ENCODE data around the gene RRP36. TPM values are rescaled to one million over a fixed set of nuclear protein-coding genes. Genes with fewer than 3 reads are reported as not detected.

Gene RRP36
- total and polyA plus RNA-seq, 2 of the 8 experiments (the other 6 are each of a cell fraction or from before 2014, with no cell fraction given) = 33.9 to 92.3 TPM

- Histone ChIP-seq H3K9me3 (ENCODE audit: insufficient read depth in 2 of 2, low read depth in 1 of 2, low read length in 1 of 2) (no peaks in the 10 kb centered on the region), H2BK12ac (ENCODE audit: low read depth, low read length) (no peak overlapping the region), H2BK120ac (replicated peaks; ENCODE audit: low read depth, low read length) (no peak overlapping the region), H3K23ac (ENCODE audit: insufficient read length) (no peak overlapping the region), H3K56ac (replicated peaks; ENCODE audit: insufficient read length, low read depth, low read length) (peak overlapping the region; percentile 32), H3K4me1 (replicated peaks in 1 of 4; ENCODE audit: control insufficient read depth in 3 of 4, insufficient read depth in 4 of 4, low read length in 3 of 4) (peaks cover 0 to 9% (median 4%) of the 10 kb centered on the region in 4 experiments; a peak in 6 of 7 replicates), H3K9ac (replicated peaks in 1 of 4; ENCODE audit: extremely low read depth in 1 of 4, low read depth in 3 of 4, low read length in 3 of 4) (peak overlapping the region; percentile 38 to 71 (median 64)), H4K5ac (ENCODE audit: insufficient read length, low read depth, low read length) (no peak overlapping the region), H2BK5ac (ENCODE audit: low read depth, low read length) (0 out of 2 replicates have a peak overlapping the region, but pooled peaks have one; percentile 11), H3K4me2 (ENCODE audit: insufficient read depth in 1 of 2, low read depth in 2 of 2, low read length in 2 of 2) (peak overlapping the region; percentile 89 to 95), H3K27ac (ENCODE audit: low read depth, low read length) (0 out of 2 replicates have a peak overlapping the region, but pooled peaks have one; percentile 37), H3K79me2 (ENCODE audit: control insufficient read depth in 1 of 2, insufficient read depth in 2 of 2, low read length in 2 of 2) (peaks cover 3 to 45% of the 10 kb centered on the region in 2 experiments; a peak in 2 of 4 replicates), H3K36me3 (ENCODE audit: control insufficient read depth in 2 of 4, insufficient read depth in 4 of 4, low read length in 3 of 4) (peaks cover 16 to 45% (median 42%) of the 10 kb centered on the region in 4 experiments), H2AFZ (ENCODE audit: low read length) (no peak overlapping the region; the same call in 1 of the 2 replicates), H2BK15ac (ENCODE audit: low read length) (no peak overlapping the region), H2BK20ac (ENCODE audit: low read length) (no peak overlapping the region), H4K20me1 (replicated peaks in 1 of 2; ENCODE audit: control insufficient read depth in 1 of 2, insufficient read depth in 2 of 2, low read length in 2 of 2) (peaks cover 0 to 7% of the 10 kb centered on the region in 2 experiments), H4K91ac (replicated peaks; ENCODE audit: insufficient read length, low read length) (no peak overlapping the region), H3K79me1 (ENCODE audit: low read depth, low read length) (peaks cover 8% of the 10 kb centered on the region), H3K4me3 (ENCODE audit: extremely low read depth in 1 of 4, insufficient read depth in 2 of 4, low read depth in 3 of 4, low read length in 4 of 4) (peak overlapping the region; percentile 47 to 87 (median 85)), H3K4ac (replicated peaks; ENCODE audit: insufficient read length, low read depth, low read length) (no peak overlapping the region), H2AK5ac (ENCODE audit: low read depth, low read length) (no peak overlapping the region), H3K23me2 (ENCODE audit: low read depth, low read length) (peaks cover 7% of the 10 kb centered on the region), H3K18ac (ENCODE audit: extremely low read depth, low read length) (no peak overlapping the region), H3K27me3 (replicated peaks in 1 of 4; ENCODE audit: control insufficient read depth in 3 of 4, extremely low read depth in 1 of 4, insufficient read depth in 3 of 4, low read length in 3 of 4) (no peaks in the 10 kb centered on the region), H3K14ac (ENCODE audit: insufficient read length) (no peak overlapping the region), H4K8ac (ENCODE audit: extremely low read depth, insufficient read depth, low read length) (no peak overlapping the region; the same call in 1 of the 2 replicates)
- no peak for FAIRE-seq
- 26% methylated on average over 13 of the region's 25 CpGs; no CpG with 5 or more reads in 1 of the 2 experiments for WGBS, 2 experiments (ENCODE audit: extremely low coverage in 1 of 2, insufficient coverage in 1 of 2, insufficient read length in 1 of 2, insufficient replicate concordance in 2 of 2, low coverage in 1 of 2, low lambda C conversion rate in 2 of 2, missing lambda C conversion rate in 1 of 2)
- TF ChIP-seq SAP30 (IDR thresholded peaks at IDR 0.05; ENCODE audit: insufficient read depth, insufficient replicate concordance, low read length) (peak; percentile 89), SP4 (IDR thresholded peaks at IDR 0.05; ENCODE audit: low read length) (no peak; the same call in 1 of the 2 replicates), PHF8 (conservative IDR thresholded peaks at IDR 0.05; ENCODE audit: low read depth, low read length) (peak; percentile 63)
- ChIA-PET CTCF (ENCODE audit: partially characterized antibody) (interaction anchor here (0.7 to 2.2 kb wide), 17 partner anchors 8 to 130 kb away, joined by 3 to 9 read pairs (median 4); partner anchors contain the start of genes GNMT, PTK7 and RRP36), POLR2A (ENCODE audit: partially characterized antibody) (interaction anchor here (0.5 to 27.9 kb wide), 19 partner anchors 9 to 162 kb away, joined by 3 to 584 read pairs (median 7); partner anchors contain the start of genes CNPY3, CUL7, KLC4 and MRPL2)
- no peak for DNase-seq (ENCODE audit: low read depth in 1 of 2, low spot score in 2 of 2)
Measured at GRCh38 chr6:43013097-43013842, 8.2 kb upstream of the RRP36 start.
